IMR-90 (cell line): ENCODE measurements around the gene NAPEPLD. TPM values are rescaled to one million over a fixed set of nuclear protein-coding genes. Genes with fewer than 3 reads are reported as not detected.

Source experiments
- ATAC-seq: fragments of 200-7000 bp; cut with Tn5 transposase; 2 replicates; pipeline ENCODE4 v1.9.1; 2020; ENCODE audit warnings: low read depth, mild to moderate bottlenecking, moderate library complexity
- BruUV-seq: library from RNA; stranded (reverse); fragments of 400-500 nt; replicated peaks from 2 replicates; lab custom pipeline; 2021; lab: Mats Ljungman, UMichigan
- CTCF ChIA-PET: fragments of 300-600 bp; formaldehyde crosslinking; extraction: SDS; loops from one replicate; lab custom pipeline; 2021; ENCODE audit warnings: antibody characterized with exemption; lab: Yijun Ruan, JAX
- POLR2A ChIA-PET: fragments of 300-600 bp; sonication (Branson Sonifier 250); formaldehyde crosslinking; loops from one replicate; lab custom pipeline; 2022; ENCODE audit warnings: antibody characterized with exemption; ENCODE audit not compliant: unreplicated experiment; lab: Charles Lee
- DNase-seq: peaks from one replicate; pipeline ENCODE4 v3.0.0; 2013
- H2AFZ ChIP-seq: replicated peaks from 2 replicates; pipeline ENCODE3; 2013; ENCODE audit warnings: low read length, mild to moderate bottlenecking; ENCODE audit not compliant: poor library complexity
- H2AK5ac ChIP-seq: 2 replicates; pipeline ENCODE4 v1.6.1; 2013; ENCODE audit warnings: low read depth, low read length, inconsistent platforms
- H2AK9ac ChIP-seq: replicated peaks from 2 replicates; pipeline ENCODE3; 2013; ENCODE audit warnings: mild to moderate bottlenecking, low read depth, low read length, moderate library complexity; ENCODE audit not compliant: poor library complexity
- H2BK120ac ChIP-seq: 2 replicates; pipeline ENCODE4 v1.6.1; 2013; ENCODE audit warnings: low read depth, low read length, inconsistent platforms
- H2BK15ac ChIP-seq: 3 replicates; pipeline ENCODE4 v1.6.1; 2013; ENCODE audit warnings: low read depth, low read length, inconsistent platforms
- H2BK20ac ChIP-seq: 2 replicates; pipeline ENCODE4 v1.6.1; 2013; ENCODE audit warnings: low read depth, mild to moderate bottlenecking, inconsistent platforms, low read length, moderate library complexity
- H2BK5ac ChIP-seq: 2 replicates; pipeline ENCODE4 v1.6.1; 2013; ENCODE audit warnings: mild to moderate bottlenecking, low read depth, low read length, inconsistent platforms; ENCODE audit not compliant: poor library complexity, severe bottlenecking
- H3K14ac ChIP-seq: replicated peaks from 2 replicates; pipeline ENCODE4 v1.6.1; 2013; ENCODE audit warnings: low read depth, low read length, inconsistent platforms
- H3K18ac ChIP-seq: 2 replicates; pipeline ENCODE4 v1.6.1; 2013; ENCODE audit warnings: low read depth, low read length, control low read depth
- H3K23ac ChIP-seq: 2 replicates; pipeline ENCODE4 v1.6.1; 2013; ENCODE audit warnings: low read depth, low read length, inconsistent platforms
- H3K27ac ChIP-seq: 2 replicates; pipeline ENCODE4 v1.5.1; 2013; ENCODE audit warnings: mild to moderate bottlenecking, control low read depth, low read length; ENCODE audit not compliant: insufficient read depth
- H3K27me3 ChIP-seq: 2 replicates; pipeline ENCODE4 v1.6.1; 2013; ENCODE audit warnings: low read length; ENCODE audit not compliant: control insufficient read depth, insufficient read depth
- H3K36me3 ChIP-seq: 2 replicates; pipeline ENCODE4 v1.6.1; 2013; ENCODE audit warnings: low read length, mixed read lengths; ENCODE audit not compliant: control insufficient read depth, insufficient read depth
- H3K4ac ChIP-seq: 2 replicates; pipeline ENCODE4 v1.6.1; 2013; ENCODE audit warnings: low read depth, low read length, inconsistent platforms
- H3K4me1 ChIP-seq: 2 replicates; pipeline ENCODE4 v1.6.1; 2013; ENCODE audit warnings: low read length, mixed read lengths; ENCODE audit not compliant: control insufficient read depth, insufficient read depth
- H3K4me2 ChIP-seq: 2 replicates; pipeline ENCODE4 v1.6.1; 2013; ENCODE audit warnings: low read depth, mild to moderate bottlenecking, control low read depth, low read length, moderate library complexity
- H3K4me3 ChIP-seq: 2 replicates; pipeline ENCODE4 v1.5.1; 2013; ENCODE audit warnings: low read depth, mild to moderate bottlenecking, control low read depth, low read length, moderate library complexity; ENCODE audit not compliant: insufficient read depth
- H3K56ac ChIP-seq: 2 replicates; pipeline ENCODE4 v1.6.1; 2013; ENCODE audit warnings: low read length, inconsistent platforms; ENCODE audit not compliant: insufficient read depth; ENCODE audit errors: extremely low read depth
- H3K79me1 ChIP-seq, 2 experiments: 2 replicates each; pipeline ENCODE4 v1.6.1; 2013; ENCODE audit warnings: low read length in 2 of 2, inconsistent platforms in 1 of 2, low read depth in 1 of 2
- H3K9ac ChIP-seq: 2 replicates; pipeline ENCODE4 v1.6.1; 2013; ENCODE audit warnings: low read depth, low read length, control low read depth
- H3K9me1 ChIP-seq: 2 replicates; pipeline ENCODE4 v1.6.1; 2013; ENCODE audit warnings: low read length, inconsistent platforms; ENCODE audit not compliant: insufficient read depth
- H3K9me3 ChIP-seq: 2 replicates; pipeline ENCODE4 v1.6.1; 2013; ENCODE audit warnings: low read length; ENCODE audit not compliant: control insufficient read depth, insufficient read depth
- H4K20me1 ChIP-seq: 2 replicates; pipeline ENCODE4 v1.6.1; 2013; ENCODE audit warnings: low read length, inconsistent platforms; ENCODE audit not compliant: insufficient read depth
- H4K5ac ChIP-seq: 2 replicates; pipeline ENCODE4 v1.6.1; 2013; ENCODE audit warnings: mild to moderate bottlenecking, low read depth, low read length, control low read depth
- H4K8ac ChIP-seq, 2 experiments: 2 replicates each; pipeline ENCODE4 v1.6.1; 2013; ENCODE audit warnings: low read depth in 2 of 2, low read length in 2 of 2, control low read depth in 1 of 2, inconsistent platforms in 1 of 2
- H4K91ac ChIP-seq: 2 replicates; pipeline ENCODE4 v1.6.1; 2013; ENCODE audit warnings: low read depth, low read length, inconsistent platforms; ENCODE audit not compliant: insufficient read depth
- BHLHE40 ChIP-seq: fragments of 150-350 bp; IDR thresholded peaks from 2 replicates; pipeline ENCODE4 v1.6.1; 2016; ENCODE audit warnings: mild to moderate bottlenecking, low read depth, low read length
- CHD1 ChIP-seq: IDR thresholded peaks from 2 replicates; pipeline ENCODE4 v1.6.1; 2012; ENCODE audit warnings: low read depth, low read length, improper control_type of control experiment
- FOS ChIP-seq: fragments of 150-350 bp; IDR thresholded peaks from 2 replicates; pipeline ENCODE4 v1.6.1; 2016; ENCODE audit warnings: low read depth, low read length
- MAZ ChIP-seq: IDR thresholded peaks from 2 replicates; pipeline ENCODE4 v1.6.1; 2012; ENCODE audit warnings: low read depth, mild to moderate bottlenecking, low read length, improper control_type of control experiment, moderate library complexity, borderline replicate concordance
- MXI1 ChIP-seq: IDR thresholded peaks from 2 replicates; pipeline ENCODE4 v1.6.1; 2012; ENCODE audit warnings: low read depth, mild to moderate bottlenecking, low read length, moderate library complexity, borderline replicate concordance
- NFE2L2 ChIP-seq: fragments of 150-350 bp; IDR thresholded peaks from 2 replicates; pipeline ENCODE4 v1.6.1; 2016; ENCODE audit warnings: low read depth, mild to moderate bottlenecking, low read length
- RAD21 ChIP-seq: IDR thresholded peaks from 2 replicates; pipeline ENCODE4 v1.6.1; 2012; ENCODE audit warnings: low read length, improper control_type of control experiment
- SMC3 ChIP-seq: fragments of 150-350 bp; IDR thresholded peaks from 2 replicates; pipeline ENCODE4 v1.6.1; 2016; ENCODE audit warnings: low read depth, mild to moderate bottlenecking, antibody characterized with exemption, low read length, moderate library complexity
- WGBS, 2 experiments: methylation state at CpG; one replicate each; pipeline versions ENCODE4 v1.1.5 to v1.1.7; 2013; ENCODE audit warnings: missing lambda C conversion rate in 2 of 2; ENCODE audit not compliant: insufficient read length in 1 of 2; ENCODE audit errors: extremely low coverage in 2 of 2; 5-methylcytosine and 5-hydroxymethylcytosine counted together
- dilution Hi-C: fragments of 300-500 bp; cut with HindIII; formaldehyde crosslinking; loops from one replicate; pipeline ENCODE4 v1.14.3; 2018; ENCODE audit warnings: low sequenced_read_pairs; ENCODE audit not compliant: unreplicated experiment
- in situ Hi-C: fragments of 300-500 bp; cut with MboI; formaldehyde crosslinking; loops from 3 replicates; pipeline ENCODE4 v1.14.3; 2019; ENCODE audit warnings: low sequenced_read_pairs, inconsistent platforms, mixed read lengths
- intact Hi-C: fragments of 100-400 bp; cut with micrococcal nuclease; formaldehyde crosslinking; loops from 2 replicates; pipeline ENCODE4 v1.10.0; 2022
- polyA plus RNA-seq, 3 experiments: library from polyadenylated mRNA; depleted of rRNA; stranded (reverse); fragments of >200 nt; gene quantifications; 2 replicates each; pipeline ENCODE4 v1.2.3, GENCODE V29; 2012; ENCODE audit warnings: low replicate concordance in 1 of 3
- total RNA-seq: library from RNA; depleted of rRNA; stranded (reverse); fragments of >200 nt; gene quantifications from 2 replicates; pipeline ENCODE4 v1.2.3, GENCODE V29; 2012

NAPEPLD gene
- total and polyA plus RNA-seq, 2 of the 4 experiments (the other 2 are of a cell fraction): 2.2 to 3.4 TPM

DNA sequence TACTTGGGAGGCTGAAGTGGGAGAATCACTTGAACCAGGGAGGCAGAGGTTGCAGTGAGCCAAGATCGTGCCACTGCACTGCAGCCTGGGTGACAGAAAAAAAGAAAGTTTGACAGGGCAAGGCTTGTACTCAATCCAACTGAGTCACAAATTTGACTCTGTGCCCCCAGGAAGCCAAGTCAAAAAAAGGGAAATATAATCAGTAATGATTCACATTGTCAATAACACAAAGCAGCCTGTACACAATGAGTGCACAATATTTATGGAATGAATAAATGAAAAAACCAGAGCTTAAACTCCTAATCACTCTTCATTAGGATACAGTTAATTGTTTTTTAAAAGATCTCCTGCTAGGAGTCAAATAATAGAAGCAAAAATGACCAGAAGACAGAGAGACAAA is 6.4 kb downstream of the NAPEPLD start:
- no peak overlapping the region for H3K4me2 ChIP-seq
- H3K27ac ChIP-seq: no peak overlapping the region
- H2BK120ac ChIP-seq: no peak overlapping the region
- no peaks in the 10 kb centered on the region for H3K36me3 ChIP-seq
- H4K20me1 ChIP-seq: no peaks in the 10 kb centered on the region
- no peaks in the 10 kb centered on the region for H3K27me3 ChIP-seq
- no peak overlapping the region for H3K23ac ChIP-seq
- H3K9ac ChIP-seq: no peak overlapping the region
- ATAC-seq: no peak
- dilution Hi-C loops: no loop called here
- H3K79me1 ChIP-seq: peaks cover 3 to 9% of the 10 kb centered on the region in 2 experiments; a peak in 1 of 4 replicates
- no peak overlapping the region for H2AK9ac ChIP-seq
- no peak overlapping the region for H3K56ac ChIP-seq
- in situ Hi-C loops: no loop called here
- H2BK15ac ChIP-seq: no peak overlapping the region
- H2BK5ac ChIP-seq: no peak overlapping the region
- no peak overlapping the region for H3K4ac ChIP-seq
- intact Hi-C loops: no loop called here
- no peaks in the 10 kb centered on the region; the same call in 1 of the 2 replicates for H3K4me1 ChIP-seq
- no peak overlapping the region for H4K91ac ChIP-seq
- no peak overlapping the region for H2AK5ac ChIP-seq
- no peak overlapping the region for H4K5ac ChIP-seq
- no peak for TF ChIP-seq NFE2L2
- TF ChIP-seq FOS: no peak
- no peak for TF ChIP-seq MAZ
- TF ChIP-seq SMC3: no peak
- no peak for TF ChIP-seq CHD1
- no peak for TF ChIP-seq BHLHE40
- TF ChIP-seq RAD21: no peak
- TF ChIP-seq MXI1: no peak
- no peak overlapping the region for H3K14ac ChIP-seq
- no peak overlapping the region for H2AFZ ChIP-seq
- ChIA-PET CTCF (interaction anchor here (0.6 kb wide), 1 partner anchor 80 kb away, joined by 4 read pairs; no protein-coding TSS in a partner anchor), POLR2A (interaction anchor here (0.6 kb wide), 1 partner anchor 22 kb away, joined by 9 read pairs; no protein-coding TSS in a partner anchor)
- H2BK20ac ChIP-seq: no peak overlapping the region
- no peak overlapping the region for H4K8ac ChIP-seq
- no peaks in the 10 kb centered on the region for H3K9me3 ChIP-seq
- WGBS, 2 experiments: 100% methylated on average over 1 of the region's 1 CpG; no CpG with 5 or more reads in 1 of the 2 experiments
- no peak for DNase-seq
- no peak overlapping the region for H3K4me3 ChIP-seq
- no TSS peak for BruUV-seq
- no peak overlapping the region for H3K18ac ChIP-seq
- H3K9me1 ChIP-seq: no peaks in the 10 kb centered on the region; the same call in 1 of the 2 replicates
